ENCODE measurements around the gene FAM168A.
A peak's percentile ranks its signal among the peaks of the same experiment; 100 is the strongest.
"Not testable (repeated sequence)": the region's sequence is repeated elsewhere in the genome, so short reads cannot be mapped to it uniquely, and the experiment has no call there.

FAM168A gene

GRCh38 chr11:73591743-73592142 is 6.2 kb downstream of the FAM168A start:
- DNase-seq, result no peak

- no peak for DNase-seq
These were observed 6.9 kb downstream of the FAM168A start for GRCh38 chr11:73590991-73591390.

- DNase-seq, result no peak
These were observed 11.1 kb downstream of the FAM168A start for GRCh38 chr11:73586791-73587190.

GRCh38 chr11:73585834-73586575 is 11.9 kb downstream of the FAM168A start:
- no peak for DNase-seq

- DNase-seq, result no peak
These were observed 13.1 kb downstream of the FAM168A start for GRCh38 chr11:73584831-73585230.

- no peak for DNase-seq
These were observed 15.3 kb downstream of the FAM168A start for GRCh38 chr11:73582653-73583052.

GRCh38 chr11:73580749-73581148 is 17.2 kb downstream of the FAM168A start:
- not testable (repeated sequence) for DNase-seq

- no peak for DNase-seq
These were observed 18.1 kb downstream of the FAM168A start for GRCh38 chr11:73579641-73580434.

GRCh38 chr11:73578592-73579185 is 19.2 kb downstream of the FAM168A start:
- no peak for DNase-seq

- DNase-seq, result no peak
These were observed 20.4 kb downstream of the FAM168A start for GRCh38 chr11:73577496-73577917.

- no peak for DNase-seq
These were observed 21.7 kb downstream of the FAM168A start for GRCh38 chr11:73576185-73576614.

- not testable (repeated sequence) for DNase-seq
These were observed 25.9 kb downstream of the FAM168A start for GRCh38 chr11:73571982-73572381.

GRCh38 chr11:73570415-73571114 is 27.3 kb downstream of the FAM168A start:
- no peak for DNase-seq

- DNase-seq, result no peak
These were observed 30.7 kb downstream of the FAM168A start for GRCh38 chr11:73566977-73567755.

GRCh38 chr11:73566422-73566821 is 31.5 kb downstream of the FAM168A start:
- DNase-seq, result no peak

- peak; percentile 27 for DNase-seq
These were observed 32.1 kb downstream of the FAM168A start for GRCh38 chr11:73565804-73566203.

- DNase-seq, result no peak
These were observed 33.0 kb downstream of the FAM168A start for GRCh38 chr11:73564903-73565302.

- DNase-seq, result no peak
These were observed 34.2 kb downstream of the FAM168A start for GRCh38 chr11:73563539-73564200.

GRCh38 chr11:73559743-73560142 is 38.2 kb downstream of the FAM168A start:
- DNase-seq, result no peak

- DNase-seq, result no peak
These were observed 40.9 kb downstream of the FAM168A start for GRCh38 chr11:73556966-73557365.

- DNase-seq, result no peak
These were observed 42.3 kb downstream of the FAM168A start for GRCh38 chr11:73555615-73556014.
